DMS114 treated with DMSO at 0.1 percent for 48 hours (cell line): ENCODE measurements around the gene RNF114.
A peak's percentile ranks its signal among the peaks of the same experiment; 100 is the strongest.
"Not testable (repeated sequence)": the region's sequence is repeated elsewhere in the genome, so short reads cannot be mapped to it uniquely, and the experiment has no call there.

ENCODE experiments used
- DNase-seq: peaks from one replicate; lab custom pipeline; 2025; ENCODE audit not compliant: unreplicated experiment; lab: John Stamatoyannopoulos, UW

RNF114 gene, protein sequence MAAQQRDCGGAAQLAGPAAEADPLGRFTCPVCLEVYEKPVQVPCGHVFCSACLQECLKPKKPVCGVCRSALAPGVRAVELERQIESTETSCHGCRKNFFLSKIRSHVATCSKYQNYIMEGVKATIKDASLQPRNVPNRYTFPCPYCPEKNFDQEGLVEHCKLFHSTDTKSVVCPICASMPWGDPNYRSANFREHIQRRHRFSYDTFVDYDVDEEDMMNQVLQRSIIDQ

DNA sequence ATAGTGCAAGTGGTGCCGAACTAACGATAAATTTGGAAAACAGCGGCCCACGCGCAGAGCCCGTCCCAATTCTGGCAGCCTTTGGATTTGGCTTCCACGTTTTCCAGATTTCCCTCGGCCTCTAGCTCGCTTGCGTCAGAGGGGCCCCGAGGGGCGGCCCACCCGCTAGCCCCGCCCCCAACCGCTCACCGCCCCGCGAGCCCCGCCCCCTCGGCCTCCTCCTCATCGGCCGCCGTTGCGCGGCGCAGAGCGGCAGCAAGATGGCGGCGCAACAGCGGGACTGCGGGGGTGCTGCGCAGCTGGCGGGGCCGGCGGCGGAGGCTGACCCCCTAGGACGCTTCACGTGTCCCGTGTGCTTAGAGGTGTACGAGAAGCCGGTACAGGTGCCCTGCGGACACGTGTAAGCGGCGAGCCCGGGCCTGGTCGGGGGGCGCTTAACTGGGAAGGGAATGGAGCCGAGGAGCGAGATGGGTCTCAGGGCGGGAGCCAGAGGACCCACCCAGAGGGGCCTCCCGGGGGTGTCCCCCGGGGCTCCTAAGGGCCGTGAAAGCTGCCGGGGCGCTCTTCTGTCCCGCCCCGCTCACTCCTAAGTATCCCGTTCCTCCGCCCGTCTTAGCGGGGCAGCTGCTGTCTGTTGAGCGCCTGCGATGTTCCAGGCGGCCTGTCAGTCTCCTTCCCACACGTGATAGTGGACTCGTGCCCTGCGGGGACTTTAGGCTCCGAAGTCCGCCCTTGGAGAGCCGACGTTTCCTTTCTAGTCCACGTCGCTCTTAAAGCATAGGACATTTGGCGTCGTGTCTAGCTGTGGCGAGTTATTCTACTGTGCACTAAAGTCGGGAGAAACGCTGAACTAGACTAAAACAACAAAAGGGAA, at the start of gene RNF114:
Gene RNF114, plus strand, starts transcription at position 245 of the 874 bp plus-strand sequence. Its CDS starts 16 bp downstream, at position 261.
- DNase-seq, result peak; percentile 96

DNA sequence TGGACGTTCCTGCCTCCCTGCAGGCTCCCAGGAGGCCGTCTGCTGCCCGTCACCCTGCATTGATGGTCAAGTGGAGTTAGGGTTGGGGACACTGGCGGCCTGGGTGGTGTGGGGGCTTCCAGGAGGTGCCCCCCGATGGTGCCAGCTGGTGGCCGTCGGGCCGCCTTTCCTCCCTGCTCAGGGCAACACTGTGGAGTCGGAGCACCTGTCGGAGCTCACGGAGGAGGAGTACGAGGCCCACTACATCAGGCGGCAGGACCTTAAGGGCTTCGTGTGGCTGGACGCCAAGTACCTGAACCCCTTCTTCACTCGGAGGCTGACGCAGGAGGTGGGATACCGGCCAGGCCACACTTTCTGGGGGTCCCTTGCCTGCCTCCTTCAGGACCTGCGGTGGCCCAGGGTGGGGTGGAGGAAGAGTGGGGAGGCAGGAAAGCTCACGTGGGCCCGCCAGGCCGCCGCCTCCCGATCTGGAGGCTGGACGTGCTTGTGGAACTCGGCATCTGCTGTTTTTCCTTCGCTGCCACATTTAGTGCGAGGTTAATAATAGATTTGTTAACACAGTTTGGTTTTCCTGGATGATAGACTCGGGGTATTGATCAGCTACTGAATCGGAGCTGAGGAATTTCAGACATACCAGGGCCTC, 49.5 kb upstream of the RNF114 start:
- no peak for DNase-seq

DNA sequence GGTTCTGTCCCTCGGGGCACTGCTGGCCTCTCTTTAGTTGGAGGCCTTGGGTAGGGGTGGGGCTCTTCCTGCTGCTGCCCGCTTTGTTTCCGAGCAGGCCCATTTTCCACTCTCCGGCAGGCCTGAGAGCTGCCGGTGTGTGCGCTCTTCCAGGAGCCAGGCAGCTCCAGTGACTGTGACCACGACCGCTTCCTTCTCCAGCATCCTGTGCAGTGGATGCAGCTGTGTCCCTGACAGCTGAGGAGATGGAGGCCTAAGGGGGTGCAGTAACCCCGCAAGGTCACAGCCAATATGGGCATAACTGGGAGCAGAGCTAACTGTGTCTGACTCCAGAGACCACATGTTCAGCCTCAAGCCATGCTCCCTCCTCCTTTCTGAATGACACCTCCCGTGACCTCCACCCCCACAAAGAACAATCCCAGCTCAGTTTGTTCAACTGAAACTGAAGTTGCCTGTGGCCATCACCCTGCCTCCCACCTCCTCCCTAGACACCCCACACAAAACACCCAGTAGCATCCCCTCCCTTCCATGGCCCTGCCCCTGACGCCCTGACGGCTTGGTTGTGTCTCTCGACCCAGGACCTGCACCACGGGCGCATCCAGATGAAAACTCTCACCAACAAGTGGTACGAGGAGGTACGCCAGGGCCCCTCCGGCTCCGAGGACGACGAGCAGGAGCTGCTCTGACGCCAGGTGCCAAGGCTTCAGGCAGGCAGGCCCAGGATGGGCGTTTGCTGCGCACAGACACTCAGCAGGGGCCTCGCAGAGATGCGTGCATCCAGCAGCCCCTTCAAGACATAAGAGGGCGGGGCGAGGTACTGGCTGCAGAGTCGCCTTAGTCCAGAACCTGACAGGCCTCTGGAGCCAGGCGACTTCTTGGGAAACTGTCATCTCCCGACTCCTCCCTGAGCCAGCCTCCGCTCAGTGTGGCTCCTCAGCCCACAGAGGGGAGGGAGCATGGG, 48.7 kb upstream of the RNF114 start:
- no peak for DNase-seq

DNA sequence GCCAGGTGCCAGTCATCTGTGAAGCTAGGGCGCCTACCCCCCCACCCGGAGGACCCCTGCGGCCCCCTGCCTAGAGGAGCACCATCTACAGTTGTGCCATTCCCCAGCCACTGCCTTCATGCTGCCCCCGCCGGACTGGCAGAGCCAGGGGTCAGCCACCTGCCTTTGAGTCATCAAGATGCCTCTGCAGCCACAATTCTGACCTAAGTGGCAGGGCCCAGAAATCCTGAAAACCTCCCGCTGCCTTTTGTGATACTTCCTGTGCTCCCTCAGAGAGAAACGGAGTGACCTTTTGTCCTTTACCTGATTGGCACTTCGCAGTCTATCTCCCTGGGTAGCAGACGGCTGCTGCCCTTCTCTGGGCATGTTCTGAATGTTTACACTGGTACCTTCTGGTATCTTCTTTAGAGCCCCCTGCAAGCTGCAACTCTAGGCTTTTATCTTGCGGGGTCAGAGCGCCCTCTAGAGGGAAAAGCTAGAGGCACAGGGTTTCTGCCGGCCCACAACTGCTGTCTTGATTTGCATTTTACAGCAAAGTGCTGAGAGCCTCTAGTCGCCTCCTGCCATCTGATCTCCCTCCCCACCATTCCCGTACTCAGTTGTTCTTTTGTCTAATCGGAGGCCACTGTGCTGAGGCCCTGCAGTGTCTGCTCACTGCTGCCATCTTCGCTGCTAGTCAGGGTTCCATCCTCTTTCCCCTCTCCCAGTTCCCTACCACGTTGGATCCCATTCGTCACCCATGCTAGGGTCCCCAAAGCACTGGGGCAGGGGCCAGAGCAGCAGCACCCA, 47.8 kb upstream of the RNF114 start:
- DNase-seq, result peak; percentile 53

DNA sequence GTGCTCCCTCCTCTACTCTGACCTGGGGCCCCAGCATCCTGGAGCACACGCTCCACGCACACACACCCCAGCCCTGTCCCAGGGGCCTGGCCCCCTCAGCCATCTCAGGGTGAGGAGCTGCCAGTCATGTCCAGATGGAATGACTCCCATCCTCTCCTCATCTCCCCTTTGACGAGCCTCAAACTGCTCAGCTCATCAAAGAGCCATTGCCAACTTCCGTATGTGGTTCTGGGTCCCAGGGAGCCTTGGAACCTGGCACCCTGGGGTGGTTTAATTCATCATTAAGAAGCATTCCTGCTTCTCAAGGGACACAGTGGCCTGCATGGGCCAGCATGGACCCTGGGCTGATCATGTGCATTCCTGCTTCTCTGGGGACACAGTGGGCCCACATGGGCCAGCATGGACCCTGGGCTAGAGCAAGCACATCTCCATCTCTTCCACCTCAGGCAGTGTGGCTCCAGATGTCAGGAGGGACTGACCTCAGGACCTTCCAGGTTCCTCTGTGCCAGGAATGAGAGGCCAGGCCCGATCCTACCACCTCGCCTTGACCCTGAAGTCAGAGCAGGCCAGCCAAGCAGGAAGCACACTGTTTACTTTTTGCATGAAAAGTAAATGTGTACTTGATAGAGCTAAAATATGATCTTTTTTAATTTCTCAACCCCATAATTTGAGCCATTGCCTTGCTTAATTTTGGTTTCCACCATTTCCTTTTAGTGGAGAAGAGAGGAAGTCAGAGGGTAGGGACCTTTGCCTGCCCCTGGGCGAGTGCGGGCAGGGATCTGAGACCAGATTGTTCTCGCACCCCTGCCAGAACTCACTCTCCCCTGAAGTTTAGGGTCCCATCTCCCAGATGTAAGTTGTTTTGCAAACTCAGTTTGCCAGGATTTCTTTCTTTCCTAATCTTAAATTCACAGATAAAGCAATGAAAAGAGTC, 46.9 kb upstream of the RNF114 start:
- no peak for DNase-seq

DNA sequence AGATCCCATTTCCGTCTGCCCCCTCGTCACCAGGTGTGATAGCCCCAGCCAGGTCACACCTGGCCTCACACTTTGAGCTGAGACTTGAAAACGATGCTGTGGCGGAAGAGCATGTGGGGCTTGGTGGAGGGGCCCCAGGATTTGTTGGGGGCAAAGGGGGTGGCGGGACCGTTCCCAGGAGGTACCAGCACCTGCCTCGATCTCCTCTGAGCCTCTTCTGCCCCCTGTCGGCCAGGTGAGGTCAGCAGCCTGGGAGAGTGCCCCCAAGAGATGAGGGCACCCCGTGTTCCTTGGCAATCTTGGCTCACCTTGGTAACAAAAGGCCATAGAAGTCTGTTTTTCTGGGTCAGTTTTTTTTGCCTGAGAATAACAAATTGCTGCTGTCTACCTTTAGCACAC, 46.3 kb upstream of the RNF114 start:
- no peak for DNase-seq

DNA sequence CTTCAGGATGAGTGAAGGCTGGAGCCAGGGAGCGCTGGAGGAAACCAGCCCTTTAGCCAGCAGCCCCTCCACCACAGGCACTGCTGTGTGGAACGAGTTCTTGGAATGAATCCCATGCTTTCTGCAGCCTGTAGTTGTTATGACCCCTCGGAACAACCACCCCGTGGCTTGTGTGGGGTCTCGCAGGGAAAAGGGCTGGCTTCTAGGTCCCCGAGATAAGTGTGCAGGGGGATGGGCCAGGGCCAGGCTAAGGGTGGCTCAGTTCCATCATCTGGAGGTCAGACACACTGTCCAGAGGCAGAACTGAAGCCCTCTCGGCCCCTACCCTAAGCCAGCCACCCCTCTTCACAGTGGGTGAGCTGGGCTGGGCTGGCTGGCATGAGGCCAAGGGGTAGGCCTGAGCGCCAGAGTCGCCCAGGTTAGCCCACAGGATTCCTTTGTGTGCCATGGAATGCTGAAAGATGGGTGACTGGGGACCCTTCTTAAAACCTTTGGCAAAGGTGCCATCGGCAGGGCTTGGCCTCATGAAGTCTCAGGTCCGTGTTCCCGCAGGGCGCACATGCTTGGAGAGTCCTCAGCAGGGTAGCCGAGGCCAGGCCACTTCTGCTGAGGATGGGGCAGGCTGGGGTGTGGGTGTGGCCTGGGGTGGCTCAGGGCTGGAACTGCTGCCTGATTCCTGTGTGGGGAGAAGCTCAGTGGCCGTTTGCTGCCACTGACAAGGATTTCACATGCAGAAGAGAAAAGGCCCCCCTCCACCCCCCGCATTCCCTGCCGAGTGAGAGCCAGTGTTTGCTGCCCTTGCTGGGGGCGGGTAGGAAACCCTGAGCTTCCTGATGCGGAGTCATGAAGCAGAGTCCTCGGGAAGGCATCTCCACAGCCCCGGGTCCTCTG, 45.5 kb upstream of the RNF114 start:
- DNase-seq, result no peak

DNA sequence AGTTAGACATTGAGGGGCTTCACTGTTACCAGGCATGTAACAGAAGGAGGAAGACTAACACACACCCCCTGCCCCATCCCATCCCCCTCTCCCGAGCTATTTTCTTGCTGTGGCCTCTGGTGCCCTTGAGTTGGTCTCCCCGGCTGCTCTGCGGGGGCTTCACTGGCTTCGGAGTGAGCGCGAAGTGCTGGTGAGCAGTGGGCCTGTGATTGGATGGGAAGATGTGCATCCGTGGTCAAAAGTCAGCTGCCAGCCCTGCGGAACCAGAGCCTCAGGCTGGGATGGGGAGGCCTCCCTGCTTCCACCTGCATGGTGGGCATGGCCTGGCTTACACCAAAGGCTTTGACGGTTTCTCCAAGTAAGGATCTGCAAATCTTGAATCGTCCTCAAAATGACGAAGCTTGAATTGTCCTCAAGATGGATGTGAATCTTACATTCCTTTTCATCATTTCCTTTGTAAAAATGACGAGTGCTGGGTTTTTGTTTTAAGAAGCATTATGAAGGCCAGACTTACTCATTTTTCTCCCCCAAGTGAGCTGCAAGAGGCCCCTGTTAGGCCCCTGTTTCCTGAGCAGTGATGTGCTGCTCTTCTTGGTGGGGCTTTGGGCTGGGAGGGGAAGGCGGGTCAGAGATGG, 44.6 kb upstream of the RNF114 start:
- no peak for DNase-seq

DNA sequence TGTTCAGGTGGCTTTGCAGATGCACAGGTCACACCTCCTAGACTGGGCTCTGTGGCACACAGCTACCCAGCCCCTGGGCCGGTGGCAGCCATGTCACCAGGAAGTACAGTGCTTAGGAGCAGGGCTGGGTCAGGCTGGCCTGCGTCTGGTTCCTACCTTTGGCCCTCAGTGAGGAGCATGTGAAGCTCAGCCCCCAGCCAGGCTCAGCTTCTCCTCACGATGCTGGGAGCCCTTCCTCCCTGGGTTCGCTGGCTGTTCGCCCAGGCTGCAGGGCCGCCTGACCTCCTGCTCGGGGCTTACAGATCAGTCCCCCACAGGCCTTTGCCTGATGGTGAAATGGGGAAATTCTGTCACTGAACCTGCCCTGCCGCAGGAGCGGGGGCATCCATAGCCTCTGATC, 43.9 kb upstream of the RNF114 start:
- no peak for DNase-seq

DNA sequence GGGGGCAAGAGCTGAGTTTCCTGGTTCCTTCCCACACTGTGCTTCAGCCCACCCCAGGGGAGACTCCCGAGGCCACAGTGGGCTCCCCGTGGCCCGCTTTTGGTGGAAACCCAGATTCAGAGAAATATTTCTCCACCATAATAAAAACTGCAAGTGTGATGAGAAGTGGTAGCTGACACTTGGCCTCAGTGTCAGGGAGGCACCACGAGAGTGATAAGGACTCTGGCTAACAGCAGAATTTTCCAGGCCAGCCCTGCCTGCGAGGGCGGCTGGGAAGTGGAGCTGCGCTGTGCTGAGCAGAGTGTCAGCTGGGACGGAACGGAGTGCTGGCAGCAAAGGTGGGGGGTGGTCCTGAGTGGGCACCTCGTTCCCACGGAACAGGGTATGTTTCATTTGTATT, 43.4 kb upstream of the RNF114 start:
- no peak for DNase-seq

DNA sequence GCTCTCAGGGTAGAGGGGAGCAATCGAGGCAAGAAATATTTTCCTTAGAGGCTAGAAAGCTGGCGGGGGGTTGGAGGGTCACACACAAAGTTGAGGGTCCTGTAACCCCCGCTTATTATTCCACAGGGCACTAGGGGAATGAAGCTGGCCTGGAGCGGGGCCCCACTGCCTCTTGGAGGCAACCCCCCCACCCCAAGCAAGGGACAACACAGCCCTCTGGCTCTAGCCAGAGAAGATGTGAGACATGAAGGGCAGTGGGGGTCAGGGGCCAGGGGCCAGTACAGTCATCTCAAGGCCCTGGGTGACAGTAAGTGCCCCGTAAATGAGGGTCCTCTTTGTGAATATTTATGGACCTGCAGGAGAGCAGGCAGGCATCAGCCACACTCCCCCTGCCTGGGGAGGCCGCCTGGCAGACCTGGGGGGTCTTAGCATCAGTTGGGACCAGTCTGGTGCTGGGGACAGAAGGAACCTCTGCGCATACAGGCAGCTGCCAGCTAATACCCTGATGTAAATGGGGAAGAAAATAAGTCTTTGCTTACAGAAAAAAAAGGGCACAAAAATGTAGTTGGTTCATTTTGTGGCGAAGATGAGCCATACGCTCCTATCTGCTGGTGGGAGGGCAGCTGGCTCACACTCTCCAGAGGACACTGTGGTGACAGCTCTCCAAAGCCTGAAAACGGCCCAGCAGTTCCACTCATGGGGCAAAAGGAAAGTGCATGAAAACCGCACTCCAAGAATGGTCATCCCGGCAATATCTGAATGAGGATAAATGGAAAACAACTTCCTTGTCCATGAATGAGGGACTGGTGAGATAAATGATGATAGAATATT, 42.7 kb upstream of the RNF114 start:
- no peak for DNase-seq

DNA sequence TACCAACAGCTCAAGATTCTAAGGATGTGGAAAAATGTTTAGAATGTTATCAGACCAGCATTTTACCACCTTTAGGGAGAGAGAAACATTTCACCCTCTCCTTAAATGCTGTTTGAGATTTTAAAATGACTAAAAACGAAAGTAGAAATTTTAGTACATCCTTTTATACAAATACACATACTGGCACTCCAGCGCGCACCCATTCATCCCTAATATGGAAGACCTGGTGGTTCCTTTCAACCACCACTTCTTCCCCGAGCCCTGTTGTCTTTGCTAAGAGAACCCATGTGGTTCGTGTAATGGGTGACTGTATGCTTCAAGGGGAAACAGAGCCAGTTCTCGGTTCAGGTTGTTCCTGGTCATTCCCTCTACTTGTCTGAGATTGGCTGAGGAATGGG, 42.1 kb upstream of the RNF114 start:
- DNase-seq, result no peak

DNA sequence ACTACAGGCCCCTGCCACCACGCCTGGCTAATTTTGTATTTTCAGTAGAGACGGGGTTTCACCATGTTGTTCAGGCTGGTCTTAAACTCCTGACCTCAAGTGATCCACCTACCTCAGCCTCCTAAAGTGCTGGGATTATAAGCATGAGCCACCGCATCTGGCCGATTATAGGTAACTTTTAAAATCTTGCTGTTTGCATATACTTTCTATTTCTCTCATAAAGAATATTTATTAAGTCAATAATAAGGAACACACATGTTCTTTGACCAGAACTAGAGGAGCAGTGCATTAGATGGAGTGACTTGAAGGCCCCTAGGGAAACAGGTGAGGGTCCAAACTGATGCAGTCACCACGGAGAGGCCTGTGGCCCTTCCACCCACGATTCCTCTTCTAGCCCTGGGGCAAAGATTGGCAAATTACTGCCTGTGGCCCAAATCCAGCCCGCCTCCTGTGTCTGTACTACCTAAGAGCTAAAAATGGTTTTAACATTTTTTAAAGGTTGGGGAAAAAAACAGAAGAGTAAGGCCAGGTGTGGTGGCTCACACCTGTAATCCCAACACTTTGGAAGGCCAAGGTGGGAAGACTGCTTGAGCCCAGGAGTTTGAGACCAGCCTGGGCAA, 40.6 kb upstream of the RNF114 start:
- DNase-seq, result not testable (repeated sequence)

DNA sequence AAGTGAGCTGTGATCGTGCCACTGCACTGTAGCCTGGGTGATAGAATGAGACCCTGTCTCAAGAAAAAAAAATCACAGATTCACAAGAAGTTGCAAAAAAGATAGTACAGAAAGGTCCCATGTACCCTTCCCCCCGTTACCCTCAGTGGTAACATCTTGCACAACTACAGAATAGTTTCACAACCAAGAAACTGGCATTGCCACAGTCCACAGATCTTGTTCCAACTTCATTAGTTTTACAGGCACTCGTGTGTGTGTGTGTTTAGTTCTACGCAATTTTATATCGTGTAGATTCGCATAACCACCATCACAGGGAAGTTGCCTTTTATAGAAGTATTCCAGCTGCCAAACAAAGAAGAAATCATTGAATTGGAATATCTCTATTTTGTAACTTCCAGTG, 40.0 kb upstream of the RNF114 start:
- DNase-seq, result no peak

DNA sequence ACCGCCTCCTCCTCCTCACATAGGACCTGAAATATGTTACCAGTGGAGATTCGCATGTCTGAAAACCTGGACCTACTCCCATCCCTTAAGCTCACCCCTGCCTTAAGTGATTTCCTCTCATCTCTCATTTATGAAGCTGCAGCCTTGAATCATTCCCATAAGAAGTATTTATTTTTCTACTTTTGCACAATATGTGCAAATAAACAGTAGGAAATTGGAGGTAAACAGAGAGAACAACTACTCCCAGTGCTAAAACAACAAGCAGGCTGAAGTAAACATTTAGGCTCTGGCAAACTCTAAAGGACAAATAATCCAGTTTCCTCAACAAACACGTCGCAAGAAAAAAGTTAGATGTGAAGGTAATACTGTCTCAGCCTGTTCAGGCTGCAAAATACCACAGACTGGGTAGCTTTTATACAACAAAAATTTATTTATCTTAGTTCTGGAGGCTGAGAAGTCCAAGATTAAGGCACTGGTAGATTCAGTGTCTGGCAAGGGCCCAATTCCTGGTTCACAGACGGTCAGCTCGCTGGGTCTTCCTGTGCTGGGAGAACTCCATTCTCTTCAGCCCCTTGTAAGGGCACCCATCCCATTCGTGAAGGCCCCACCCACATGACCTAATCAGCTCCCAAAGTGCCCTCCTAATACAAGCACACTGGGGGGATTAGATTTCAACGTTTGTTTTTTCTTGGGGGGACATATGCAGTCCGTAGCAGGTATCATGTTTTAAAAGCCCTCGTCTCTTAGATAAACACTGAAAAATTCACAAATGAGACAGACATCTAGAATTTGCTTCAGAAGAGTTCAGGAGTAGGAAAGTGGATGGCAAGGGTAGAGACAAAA, 36.4 kb upstream of the RNF114 start:
- DNase-seq, result no peak
